Suprapubic skin (tissue), 4 donors: ENCODE results near the gene MYO18A.

Experiments used
- CTCF ChIP-seq, 2 donors: fragments of 200-600 bp in 1 of 2; fragments of 450-650 bp in 1 of 2; sonication (generic) in 1 of 2; IDR thresholded peaks; one replicate each; pipeline ENCODE4 v1.5.1; 2016 to 2019; ENCODE audit warnings: antibody characterized with exemption in 2 of 2, mild to moderate bottlenecking in 1 of 2, moderate library complexity in 1 of 2
- EP300 ChIP-seq: sonication (generic); formaldehyde crosslinking; IDR thresholded peaks from one replicate; pipeline ENCODE4 v1.6.1; 2017; ENCODE audit warnings: antibody characterized with exemption
- POLR2AphosphoS5 ChIP-seq, 3 donors: sonication (generic); formaldehyde crosslinking; IDR thresholded peaks; one replicate each; pipeline ENCODE4 v1.6.1; 2017; ENCODE audit warnings: antibody characterized with exemption in 3 of 3

- TF ChIP-seq CTCF (IDR thresholded peaks at IDR 0.05), result no peak
- no peak for TF ChIP-seq POLR2AphosphoS5 (IDR thresholded peaks at IDR 0.05)
- TF ChIP-seq EP300, result no peak
These were observed 122.8 kb downstream of the MYO18A start for GRCh38 chr17:29057361-29057760.
